HepG2 (cell line): ENCODE results near the gene GAPT. TPM values are rescaled to one million over a fixed set of nuclear protein-coding genes. Genes with fewer than 3 reads are reported as not detected.

Source experiments
- DZIP1 ChIP-seq: sonication (generic); formaldehyde crosslinking; IDR thresholded peaks from 2 replicates; pipeline ENCODE4 v1.5.0; 2020; ENCODE audit warnings: mild to moderate bottlenecking, missing genetic modification reagents
- EP300 ChIP-seq, 3 experiments: sonication (generic) in 1 of 3; formaldehyde crosslinking in 1 of 3; IDR thresholded peaks; 2 replicates each; pipeline versions ENCODE4 v1.5.1 to v1.6.1; 2011 to 2020; ENCODE audit warnings: low read depth in 2 of 3, low read length in 2 of 3, borderline replicate concordance in 1 of 3, improper control_type of control experiment in 1 of 3, mild to moderate bottlenecking in 1 of 3, missing genetic modification reagents in 1 of 3, moderate library complexity in 1 of 3
- ESRRA ChIP-seq: sonication (generic); formaldehyde crosslinking; IDR thresholded peaks from 2 replicates; pipeline ENCODE4 v1.5.1; 2020; ENCODE audit warnings: mild to moderate bottlenecking, low read depth, missing genetic modification reagents
- HIVEP1 ChIP-seq: sonication (generic); formaldehyde crosslinking; IDR thresholded peaks from 2 replicates; pipeline ENCODE4 v1.4.0; 2020; ENCODE audit warnings: mild to moderate bottlenecking, missing genetic modification reagents
- HNRNPLL ChIP-seq: fragments of 200-400 bp; formaldehyde crosslinking; IDR thresholded peaks from 2 replicates; pipeline ENCODE4 v1.6.1; 2017; ENCODE audit warnings: mild to moderate bottlenecking, low read depth, low read length; ENCODE audit not compliant: poor library complexity, severe bottlenecking
- PCBP1 ChIP-seq: fragments of 200-400 bp; formaldehyde crosslinking; IDR thresholded peaks from 2 replicates; pipeline ENCODE4 v1.6.1; 2017; ENCODE audit warnings: mild to moderate bottlenecking, low read depth, low read length, borderline replicate concordance
- RAD21 ChIP-seq: fragments of 450-650 bp; formaldehyde crosslinking; IDR thresholded peaks from 2 replicates; pipeline ENCODE4 v1.5.0; 2020; ENCODE audit warnings: mild to moderate bottlenecking
- RFXANK ChIP-seq: IDR thresholded peaks from 2 replicates; pipeline ENCODE4 v1.6.1; 2016
- RORA ChIP-seq: sonication (generic); formaldehyde crosslinking; IDR thresholded peaks from 2 replicates; pipeline ENCODE4 v1.5.0; 2020; ENCODE audit warnings: mild to moderate bottlenecking, missing genetic modification reagents, moderate library complexity
- SRF ChIP-seq: IDR thresholded peaks from 2 replicates; pipeline ENCODE4 v1.6.1; 2011; ENCODE audit warnings: mild to moderate bottlenecking, low read depth, low read length, moderate library complexity
- TOE1 ChIP-seq: sonication (generic); formaldehyde crosslinking; IDR thresholded peaks from 2 replicates; pipeline ENCODE4 v1.4.0; 2020; ENCODE audit warnings: mild to moderate bottlenecking, missing genetic modification reagents
- ZBTB10 ChIP-seq: sonication (generic); formaldehyde crosslinking; IDR thresholded peaks from 2 replicates; pipeline ENCODE4 v1.4.0; 2020; ENCODE audit warnings: missing genetic modification reagents, borderline replicate concordance
- ZC3H4 ChIP-seq: sonication (generic); formaldehyde crosslinking; IDR thresholded peaks from 2 replicates; pipeline ENCODE4 v1.4.0; 2020; ENCODE audit warnings: missing genetic modification reagents, borderline replicate concordance
- ZNF3 ChIP-seq: IDR thresholded peaks from 2 replicates; pipeline ENCODE4 v1.7.0; 2017; ENCODE audit warnings: inconsistent platforms
- ZNF354B ChIP-seq: sonication (generic); formaldehyde crosslinking; IDR thresholded peaks from 2 replicates; pipeline ENCODE4 v1.8.0; 2022; ENCODE audit warnings: mild to moderate bottlenecking, missing genetic modification reagents
- ZNF552 ChIP-seq: sonication (generic); formaldehyde crosslinking; IDR thresholded peaks from 2 replicates; pipeline ENCODE4 v1.9.0; 2022; ENCODE audit warnings: missing genetic modification reagents, mild to moderate bottlenecking, borderline replicate concordance
- ZNF605 ChIP-seq: sonication (generic); formaldehyde crosslinking; IDR thresholded peaks from 2 replicates; pipeline ENCODE4 v1.8.0; 2022; ENCODE audit warnings: mild to moderate bottlenecking, missing genetic modification reagents
- polyA plus RNA-seq, 8 experiments: library from polyadenylated mRNA; depleted of rRNA in 3 of 8; stranded (reverse) in 7 of 8; unstranded in 1 of 8; fragments of >200 nt; fragmentation: Illumina TruSeq in 4 of 8; extraction: Trizol in 4 of 8; gene quantifications; 2 replicates each; pipeline versions ENCODE4 v1.2.1 to v1.2.3, GENCODE V29; 2011 to 2016; ENCODE audit warnings: low read depth in 4 of 8, missing spikeins in 1 of 8, mixed read lengths in 1 of 8; ENCODE audit not compliant: insufficient read depth in 1 of 8
- total RNA-seq, 5 experiments: library from RNA; depleted of rRNA; stranded (reverse); fragments of >200 nt; fragmentation: Illumina TruSeq; extraction: Trizol; gene quantifications; 2 replicates each; pipeline ENCODE4 v1.2.3, GENCODE V29; 2016; ENCODE audit warnings: low read depth in 1 of 5
- TF ChIP-seq, protein P1 (sequence below): sonication (generic); formaldehyde crosslinking; conservative IDR thresholded peaks from 2 replicates; pipeline ENCODE4 v1.4.0; 2020; ENCODE audit warnings: missing genetic modification reagents
- TF ChIP-seq, protein P2 (sequence below), 2 experiments: sonication (generic) in 1 of 2; formaldehyde crosslinking in 1 of 2; IDR thresholded peaks; 2 replicates each; pipeline versions ENCODE4 v1.5.1 to v1.6.1; 2011 to 2020; ENCODE audit warnings: borderline replicate concordance in 1 of 2, low read depth in 1 of 2, low read length in 1 of 2, mild to moderate bottlenecking in 1 of 2, missing genetic modification reagents in 1 of 2, moderate library complexity in 1 of 2

Gene GAPT
- total and polyA plus RNA-seq, 2 of the 13 experiments (the other 11 are each of a cell fraction or from before 2014, with no cell fraction given), result not detected

DNA sequence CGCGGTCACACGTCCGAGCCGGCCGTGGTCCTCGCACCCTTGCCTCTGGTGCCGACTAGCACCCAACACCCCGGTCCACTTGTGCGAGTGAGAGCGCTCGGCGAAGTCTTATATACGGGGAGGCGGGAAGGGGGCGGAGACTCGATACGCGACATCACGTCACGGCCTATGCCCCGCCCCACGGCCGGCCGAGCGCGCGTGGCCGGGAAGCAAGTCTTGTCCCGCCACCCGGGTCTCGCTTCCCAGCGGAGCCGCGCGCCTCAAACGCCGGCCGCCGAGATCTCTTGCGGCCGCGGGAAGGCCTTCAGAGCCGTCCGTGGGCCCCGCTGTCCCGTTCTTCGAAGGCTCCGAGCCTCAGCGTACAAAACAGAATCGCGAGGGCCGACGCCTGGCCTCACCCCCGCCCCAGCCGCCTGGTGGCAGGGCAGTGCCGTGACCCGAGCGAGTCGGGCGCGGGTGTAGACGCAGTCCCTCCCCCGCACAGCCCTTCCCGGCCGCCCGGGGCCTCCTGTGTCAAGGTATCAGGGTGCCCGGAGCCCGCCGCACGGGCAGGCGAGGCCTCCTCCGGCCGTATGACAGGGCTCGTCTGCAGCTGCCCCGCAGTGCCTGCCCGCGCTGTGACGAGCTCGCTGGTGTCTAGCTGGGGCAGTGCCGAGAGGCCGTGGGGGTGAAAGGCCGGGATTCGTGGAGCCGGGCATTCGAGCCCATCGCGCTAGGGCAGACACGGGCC lies 31.1 kb upstream of the GAPT start, which contains the start of gene PLK2 (continued):
- TF ChIP-seq, protein P1, sequence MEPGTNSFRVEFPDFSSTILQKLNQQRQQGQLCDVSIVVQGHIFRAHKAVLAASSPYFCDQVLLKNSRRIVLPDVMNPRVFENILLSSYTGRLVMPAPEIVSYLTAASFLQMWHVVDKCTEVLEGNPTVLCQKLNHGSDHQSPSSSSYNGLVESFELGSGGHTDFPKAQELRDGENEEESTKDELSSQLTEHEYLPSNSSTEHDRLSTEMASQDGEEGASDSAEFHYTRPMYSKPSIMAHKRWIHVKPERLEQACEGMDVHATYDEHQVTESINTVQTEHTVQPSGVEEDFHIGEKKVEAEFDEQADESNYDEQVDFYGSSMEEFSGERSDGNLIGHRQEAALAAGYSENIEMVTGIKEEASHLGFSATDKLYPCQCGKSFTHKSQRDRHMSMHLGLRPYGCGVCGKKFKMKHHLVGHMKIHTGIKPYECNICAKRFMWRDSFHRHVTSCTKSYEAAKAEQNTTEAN, result no peak
- TF ChIP-seq ZC3H4 (CRISPR knock-in tag) (no peak; the same call in 1 of the 2 replicates), HNRNPLL (no peak), SRF (no peak), PCBP1 (0 out of 2 replicates have a peak, but pooled peaks have one; percentile 20), HIVEP1 (CRISPR knock-in tag) (0 out of 2 replicates have a peak, but pooled peaks have one; percentile 53), ZBTB10 (CRISPR knock-in tag) (no peak), RORA (no peak), ZNF552 (CRISPR knock-in tag) (0 out of 2 replicates have a peak, but pooled peaks have one; percentile 3), ZNF3 (no peak), ZNF354B (no peak), RAD21 (CRISPR knock-in tag) (no peak), ESRRA (CRISPR knock-in tag) (no peak), TOE1 (CRISPR knock-in tag) (no peak), DZIP1 (CRISPR knock-in tag) (0 out of 2 replicates have a peak, but pooled peaks have one; percentile 29), RFXANK (CRISPR knock-in tag) (no peak), EP300 (IDR thresholded peaks at IDR 0.05; ENCODE audit: low read depth in 2 of 2, low read length in 2 of 2) (no peak), EP300 (CRISPR knock-in tag; IDR thresholded peaks at IDR 0.05; ENCODE audit: borderline replicate concordance) (no peak), ZNF605 (peak; percentile 77; the same call in 1 of the 2 replicates)
- TF ChIP-seq, protein P2, sequence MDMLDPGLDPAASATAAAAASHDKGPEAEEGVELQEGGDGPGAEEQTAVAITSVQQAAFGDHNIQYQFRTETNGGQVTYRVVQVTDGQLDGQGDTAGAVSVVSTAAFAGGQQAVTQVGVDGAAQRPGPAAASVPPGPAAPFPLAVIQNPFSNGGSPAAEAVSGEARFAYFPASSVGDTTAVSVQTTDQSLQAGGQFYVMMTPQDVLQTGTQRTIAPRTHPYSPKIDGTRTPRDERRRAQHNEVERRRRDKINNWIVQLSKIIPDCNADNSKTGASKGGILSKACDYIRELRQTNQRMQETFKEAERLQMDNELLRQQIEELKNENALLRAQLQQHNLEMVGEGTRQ (IDR thresholded peaks at IDR 0.05; ENCODE audit: low read depth, low read length), result no peak
- TF ChIP-seq, protein P2 (CRISPR knock-in tag; IDR thresholded peaks at IDR 0.05; ENCODE audit: borderline replicate concordance), result 0 out of 2 replicates have a peak, but pooled peaks have one; percentile 15
